GM06990 (cell line): ENCODE measurements around the gene TRPM2.
"Not testable (repeated sequence)": the region's sequence is repeated elsewhere in the genome, so short reads cannot be mapped to it uniquely, and the experiment has no call there.

Experiments used
- DNase-seq: peaks from one replicate; pipeline ENCODE4 v3.0.0-alpha.2; 2011; ENCODE audit not compliant: insufficient read length; ENCODE audit errors: extremely low read depth
- H3K27me3 ChIP-seq: replicated peaks from 2 replicates; pipeline ENCODE4 v1.6.0; 2011; ENCODE audit warnings: low read length; ENCODE audit not compliant: control insufficient read depth, insufficient read depth
- H3K36me3 ChIP-seq: 2 replicates; pipeline ENCODE4 v1.5.1; 2011; ENCODE audit warnings: low read length; ENCODE audit not compliant: control insufficient read depth, insufficient read depth
- H3K4me3 ChIP-seq: replicated peaks from 2 replicates; pipeline ENCODE4 v1.5.1; 2011; ENCODE audit warnings: low read depth, mild to moderate bottlenecking, control low read depth, low read length
- TF ChIP-seq, protein P1 (sequence below): IDR thresholded peaks from 2 replicates; pipeline ENCODE4 v1.5.1; 2011; ENCODE audit warnings: low read length, control low read depth, mild to moderate bottlenecking, inconsistent platforms; ENCODE audit not compliant: insufficient read depth, poor library complexity, severe bottlenecking

TRPM2 gene

DNA sequence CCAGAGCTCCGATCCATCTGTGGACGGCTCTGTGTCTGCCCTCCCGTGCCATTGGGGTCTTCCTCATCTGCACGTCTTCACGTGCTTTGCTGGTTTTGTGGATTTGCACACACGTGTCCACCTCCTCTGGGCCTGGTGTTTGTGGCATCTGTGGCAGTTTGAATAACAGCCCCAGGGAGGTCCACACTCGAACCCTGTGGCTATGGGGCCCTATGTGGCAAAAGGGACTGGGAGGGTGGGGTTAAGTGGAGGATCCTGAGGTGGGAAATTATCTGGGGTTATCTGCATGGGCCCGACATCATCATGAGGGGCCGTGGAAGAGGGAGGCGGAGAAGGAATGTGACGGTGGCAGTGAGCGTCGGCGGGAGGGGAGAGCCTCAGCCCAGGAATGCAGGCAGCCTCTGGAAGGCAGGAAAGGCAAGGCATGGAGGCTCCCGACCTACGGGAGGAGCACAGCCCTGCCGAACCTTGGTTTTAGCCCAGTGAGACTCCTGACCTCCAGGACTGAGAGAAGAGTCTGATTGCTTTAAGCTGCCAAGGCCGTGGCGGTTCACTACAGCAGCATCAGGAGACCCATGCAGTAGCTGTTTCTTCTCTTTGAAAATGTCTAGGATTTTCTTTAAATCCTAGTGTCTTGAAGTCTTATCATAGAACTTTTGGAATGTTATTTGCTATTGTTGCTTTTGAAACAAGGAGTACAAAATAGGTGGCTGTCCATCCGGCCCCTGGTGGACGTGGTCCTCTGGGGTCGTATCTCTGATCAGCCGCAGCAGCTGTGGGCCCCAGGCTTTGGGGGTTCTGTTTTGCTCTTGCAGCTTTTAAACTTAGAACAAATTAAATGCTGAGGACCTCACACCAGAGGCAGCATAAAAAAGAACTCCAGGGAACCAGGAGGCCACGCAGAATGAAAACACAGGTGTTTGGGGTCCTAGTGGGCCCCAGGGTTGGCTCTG, 61.9 kb downstream of the TRPM2 start:
- H3K36me3 ChIP-seq: no peaks in the 10 kb centered on the region

DNA sequence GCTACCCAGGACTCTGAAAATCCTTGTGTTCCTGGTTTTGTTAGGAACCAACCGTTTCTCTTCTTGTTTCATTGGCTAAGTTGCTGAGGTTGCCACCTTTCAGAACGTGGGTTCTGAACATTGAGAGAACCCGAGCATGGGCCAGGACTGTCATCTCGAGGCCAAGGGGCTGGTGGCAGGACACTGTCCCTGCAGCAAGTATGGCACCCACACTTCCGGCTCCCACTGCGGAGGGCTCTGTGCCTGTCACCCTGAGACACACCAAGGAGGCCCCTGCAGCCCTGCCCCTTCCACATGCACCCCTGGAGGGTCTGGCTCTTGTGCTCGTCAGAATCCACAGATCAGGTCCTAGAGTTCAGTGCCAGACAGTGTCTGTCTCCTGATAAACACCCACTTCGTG, 62.8 kb downstream of the TRPM2 start:
- H3K36me3 ChIP-seq: no peaks in the 10 kb centered on the region
- no peak overlapping the region for H3K4me3 ChIP-seq
- no peak for DNase-seq
- H3K27me3 ChIP-seq: no peaks in the 10 kb centered on the region
- TF ChIP-seq, protein P1, sequence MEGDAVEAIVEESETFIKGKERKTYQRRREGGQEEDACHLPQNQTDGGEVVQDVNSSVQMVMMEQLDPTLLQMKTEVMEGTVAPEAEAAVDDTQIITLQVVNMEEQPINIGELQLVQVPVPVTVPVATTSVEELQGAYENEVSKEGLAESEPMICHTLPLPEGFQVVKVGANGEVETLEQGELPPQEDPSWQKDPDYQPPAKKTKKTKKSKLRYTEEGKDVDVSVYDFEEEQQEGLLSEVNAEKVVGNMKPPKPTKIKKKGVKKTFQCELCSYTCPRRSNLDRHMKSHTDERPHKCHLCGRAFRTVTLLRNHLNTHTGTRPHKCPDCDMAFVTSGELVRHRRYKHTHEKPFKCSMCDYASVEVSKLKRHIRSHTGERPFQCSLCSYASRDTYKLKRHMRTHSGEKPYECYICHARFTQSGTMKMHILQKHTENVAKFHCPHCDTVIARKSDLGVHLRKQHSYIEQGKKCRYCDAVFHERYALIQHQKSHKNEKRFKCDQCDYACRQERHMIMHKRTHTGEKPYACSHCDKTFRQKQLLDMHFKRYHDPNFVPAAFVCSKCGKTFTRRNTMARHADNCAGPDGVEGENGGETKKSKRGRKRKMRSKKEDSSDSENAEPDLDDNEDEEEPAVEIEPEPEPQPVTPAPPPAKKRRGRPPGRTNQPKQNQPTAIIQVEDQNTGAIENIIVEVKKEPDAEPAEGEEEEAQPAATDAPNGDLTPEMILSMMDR: no peak

More for the DNA sequence above, 61.9 kb downstream of the TRPM2 start:
- H3K4me3 ChIP-seq: no peak overlapping the region
- no peak for DNase-seq
- no peaks in the 10 kb centered on the region for H3K27me3 ChIP-seq
- TF ChIP-seq, protein P1: no peak

DNA sequence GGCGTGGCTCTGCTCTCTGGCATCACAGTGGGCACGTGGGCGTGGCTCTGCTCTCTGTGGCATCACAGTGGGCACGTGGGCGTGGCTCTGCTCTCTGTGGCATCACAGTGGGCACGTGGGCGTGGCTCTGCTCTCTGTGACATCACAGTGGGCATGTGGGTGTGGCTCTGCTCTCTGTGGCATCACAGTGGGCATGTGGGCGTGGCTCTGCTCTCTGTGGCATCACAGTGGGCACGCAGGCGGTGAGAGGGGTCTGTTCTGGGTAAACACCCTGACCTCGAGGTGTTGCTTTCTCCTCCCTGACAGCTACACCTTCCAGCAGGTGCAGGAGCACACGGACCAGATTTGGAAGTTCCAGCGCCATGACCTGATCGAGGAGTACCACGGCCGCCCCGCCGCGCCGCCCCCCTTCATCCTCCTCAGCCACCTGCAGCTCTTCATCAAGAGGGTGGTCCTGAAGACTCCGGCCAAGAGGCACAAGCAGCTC, 64.2 kb downstream of the TRPM2 start:
- H3K36me3 ChIP-seq, H3K27me3 ChIP-seq, H3K4me3 ChIP-seq, DNase-seq: not testable (repeated sequence)

DNA sequence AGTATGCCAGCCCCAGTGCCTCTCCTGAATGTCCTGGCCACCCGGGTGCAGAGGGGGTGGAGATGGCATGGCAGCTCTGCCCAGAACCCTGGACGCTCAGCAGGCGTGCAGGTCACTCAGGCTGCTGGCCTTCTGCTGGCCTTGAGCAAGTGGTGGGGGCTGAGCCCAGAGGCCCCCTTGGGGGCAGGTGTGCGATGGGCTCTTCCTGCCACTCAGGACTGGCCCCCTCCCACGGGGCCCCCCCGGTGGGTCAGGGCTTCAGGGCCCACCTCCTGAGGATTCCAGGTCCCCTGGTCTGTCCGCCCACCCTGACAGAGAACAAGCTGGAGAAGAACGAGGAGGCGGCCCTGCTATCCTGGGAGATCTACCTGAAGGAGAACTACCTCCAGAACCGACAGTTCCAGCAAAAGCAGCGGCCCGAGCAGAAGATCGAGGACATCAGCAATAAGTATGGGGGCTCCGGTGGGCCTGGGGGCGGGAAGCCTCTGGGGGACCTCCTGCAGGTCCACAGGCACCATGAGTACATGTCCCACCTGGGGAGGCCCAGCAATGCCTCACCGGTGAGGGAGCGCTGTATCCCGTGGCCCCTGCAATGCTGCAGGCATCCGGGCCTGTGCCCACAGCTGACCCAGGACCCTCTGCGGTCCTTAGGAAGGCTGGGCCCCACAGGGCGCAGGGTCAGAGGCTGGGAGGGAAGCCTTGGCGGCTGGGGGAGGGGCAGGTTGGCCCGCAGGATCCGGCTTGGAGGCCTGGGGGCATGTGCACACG, 64.9 kb downstream of the TRPM2 start:
- H3K4me3 ChIP-seq: no peak overlapping the region
- H3K27me3 ChIP-seq: no peaks in the 10 kb centered on the region
- H3K36me3 ChIP-seq: no peaks in the 10 kb centered on the region
- TF ChIP-seq, protein P1: no peak
- no peak for DNase-seq

DNA sequence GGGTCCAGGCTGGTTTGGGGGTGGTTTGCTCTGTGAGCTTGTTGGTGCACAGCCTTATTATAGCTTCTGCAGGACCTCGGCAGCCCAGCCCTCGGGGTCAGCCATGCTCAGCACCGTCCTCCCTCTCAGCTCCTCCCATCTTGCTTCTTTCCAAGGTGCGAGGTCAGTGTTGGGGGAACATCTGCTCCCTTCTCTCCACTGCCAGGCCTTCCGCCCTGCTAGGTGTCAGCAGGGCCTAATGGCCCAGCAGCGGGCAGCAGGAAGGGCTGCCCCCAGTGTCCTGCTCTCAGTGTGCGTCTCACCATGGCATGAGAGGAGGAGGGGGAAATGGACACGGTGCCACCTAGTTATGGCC, 65.4 kb downstream of the TRPM2 start:
- H3K36me3 ChIP-seq: no peaks in the 10 kb centered on the region
- no peaks in the 10 kb centered on the region for H3K27me3 ChIP-seq
- TF ChIP-seq, protein P1: no peak
- no peak overlapping the region for H3K4me3 ChIP-seq
- no peak for DNase-seq

DNA sequence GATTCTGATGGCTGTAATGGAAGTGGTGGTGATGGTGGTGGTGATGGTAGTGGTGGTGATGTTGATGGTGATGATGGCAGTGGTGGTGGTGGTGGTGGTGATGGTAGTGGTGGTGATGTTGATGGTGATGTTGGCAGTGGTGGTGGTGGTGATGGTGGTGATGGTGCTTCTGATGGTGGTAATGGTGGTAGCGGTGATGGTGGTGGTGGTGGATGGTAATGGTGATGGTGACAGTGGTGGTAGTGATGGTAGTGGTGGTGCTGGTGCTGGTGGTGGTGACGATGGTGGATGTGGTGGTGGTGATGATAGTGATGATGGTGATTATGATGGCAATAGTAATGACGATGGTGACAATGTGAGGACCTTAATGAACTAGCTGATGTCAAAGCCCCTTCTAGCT, 66.3 kb downstream of the TRPM2 start:
- Histone ChIP-seq H3K27me3 (no peaks in the 10 kb centered on the region), H3K4me3 (no peak overlapping the region), H3K36me3 (no peaks in the 10 kb centered on the region)
- TF ChIP-seq, protein P1: no peak
- DNase-seq: no peak
